Urinary bladder (tissue), 4 donors: ENCODE data around the gene PCBD2. TPM values are rescaled to one million over a fixed set of nuclear protein-coding genes. Genes with fewer than 3 reads are reported as not detected.

Source experiments
- DNase-seq: peaks from one replicate; pipeline ENCODE4 v3.0.0-alpha.2; 2015; ENCODE audit errors: extremely low spot score
- H3K27ac ChIP-seq: one replicate; pipeline ENCODE4 v1.5.1; 2013; ENCODE audit warnings: low read depth, mild to moderate bottlenecking, moderate library complexity
- H3K36me3 ChIP-seq: one replicate; pipeline ENCODE4 v1.6.1; 2013; ENCODE audit warnings: mild to moderate bottlenecking, moderate library complexity; ENCODE audit not compliant: insufficient read depth
- H3K4me1 ChIP-seq: one replicate; pipeline ENCODE4 v1.6.1; 2013; ENCODE audit warnings: mild to moderate bottlenecking, moderate library complexity; ENCODE audit not compliant: insufficient read depth
- H3K4me3 ChIP-seq: one replicate; pipeline ENCODE4 v1.5.1; 2013; ENCODE audit warnings: low read depth, low read length
- WGBS: extraction: QIAGEN DNeasy Blood & Tissue Kit; methylation state at CpG from one replicate; pipeline ENCODE4 v1.1.7; 2013; 5-methylcytosine and 5-hydroxymethylcytosine counted together
- polyA plus RNA-seq: library from polyadenylated mRNA; stranded (reverse); fragments of 200-250 nt; gene quantifications from one replicate; pipeline ENCODE4 v1.2.3, GENCODE V29; 2013
- total RNA-seq: library from RNA; depleted of rRNA; stranded (reverse); fragments of >200 nt; gene quantifications from one replicate; pipeline ENCODE4 v1.2.3, GENCODE V29; 2014
- donor health status: healthy with polysubstance abuse.
- donor health status: healthy.

Gene PCBD2
- total and polyA plus RNA-seq, 2 donors = 5.4 to 11.9 TPM

GRCh38 chr5:134949316-134949715 is 44.4 kb downstream of the PCBD2 start:
- Histone ChIP-seq H3K36me3 (no peaks in the 10 kb centered on the region), H3K27ac (no peak overlapping the region), H3K4me1 (no peaks in the 10 kb centered on the region), H3K4me3 (no peak overlapping the region)
- 68% methylated on average over 5 of the region's 5 CpGs for WGBS
- no peak for DNase-seq

GRCh38 chr5:134957920-134958608 is 53.1 kb downstream of the PCBD2 start:
- WGBS = 87% methylated on average over 4 of the region's 4 CpGs
- no peak overlapping the region for H3K4me3 ChIP-seq
- DNase-seq = no peak

DNA sequence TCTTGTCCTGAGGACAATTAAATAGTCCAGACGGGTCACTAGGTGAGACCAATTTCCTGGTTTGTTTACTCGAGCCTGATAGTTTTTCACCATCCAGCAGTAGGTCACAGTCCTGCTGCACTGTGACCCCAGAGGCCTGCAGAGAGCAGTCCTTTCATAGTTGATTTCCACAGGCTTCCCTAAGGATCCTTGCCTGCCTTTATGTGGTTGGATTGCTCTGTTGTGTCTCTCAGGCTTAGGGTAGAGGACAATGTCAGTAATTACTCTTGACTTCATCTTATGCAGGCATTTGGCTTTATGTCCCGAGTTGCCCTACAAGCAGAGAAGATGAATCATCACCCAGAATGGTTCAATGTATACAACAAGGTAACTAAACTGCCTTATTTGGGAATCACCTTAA is 53.8 kb downstream of the PCBD2 start:
- 53% methylated on average over 3 of the region's 3 CpGs for WGBS
- Histone ChIP-seq H3K27ac (no peak overlapping the region), H3K36me3 (peaks cover 2% of the 10 kb centered on the region), H3K4me1 (no peaks in the 10 kb centered on the region), H3K4me3 (no peak overlapping the region)
- DNase-seq = no peak

More at GRCh38 chr5:134957920-134958608, 53.1 kb downstream of the PCBD2 start:
- Histone ChIP-seq H3K4me1 (no peaks in the 10 kb centered on the region), H3K36me3 (peaks cover 2% of the 10 kb centered on the region), H3K27ac (no peak overlapping the region)

DNA sequence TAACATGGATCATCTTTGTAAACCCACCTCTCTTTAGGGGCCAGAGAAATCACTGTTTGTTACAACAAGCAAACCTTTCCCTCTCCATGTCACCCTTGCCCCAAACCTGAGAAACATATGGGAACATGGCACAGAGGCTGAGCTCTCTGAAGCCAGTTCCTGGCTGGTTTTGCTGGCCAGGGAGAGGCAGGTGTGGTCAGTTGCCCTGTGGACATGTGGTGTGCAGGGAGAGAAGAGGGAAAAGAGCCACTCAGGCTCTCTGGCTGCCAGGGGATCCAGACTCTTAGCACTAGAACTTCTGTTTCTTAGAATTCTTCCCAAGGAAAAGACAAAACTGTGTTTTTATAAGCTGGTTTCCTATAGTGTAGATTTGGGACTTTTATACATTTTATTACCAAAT is 58.2 kb downstream of the PCBD2 start:
- peaks cover 2% of the 10 kb centered on the region for H3K36me3 ChIP-seq

DNA sequence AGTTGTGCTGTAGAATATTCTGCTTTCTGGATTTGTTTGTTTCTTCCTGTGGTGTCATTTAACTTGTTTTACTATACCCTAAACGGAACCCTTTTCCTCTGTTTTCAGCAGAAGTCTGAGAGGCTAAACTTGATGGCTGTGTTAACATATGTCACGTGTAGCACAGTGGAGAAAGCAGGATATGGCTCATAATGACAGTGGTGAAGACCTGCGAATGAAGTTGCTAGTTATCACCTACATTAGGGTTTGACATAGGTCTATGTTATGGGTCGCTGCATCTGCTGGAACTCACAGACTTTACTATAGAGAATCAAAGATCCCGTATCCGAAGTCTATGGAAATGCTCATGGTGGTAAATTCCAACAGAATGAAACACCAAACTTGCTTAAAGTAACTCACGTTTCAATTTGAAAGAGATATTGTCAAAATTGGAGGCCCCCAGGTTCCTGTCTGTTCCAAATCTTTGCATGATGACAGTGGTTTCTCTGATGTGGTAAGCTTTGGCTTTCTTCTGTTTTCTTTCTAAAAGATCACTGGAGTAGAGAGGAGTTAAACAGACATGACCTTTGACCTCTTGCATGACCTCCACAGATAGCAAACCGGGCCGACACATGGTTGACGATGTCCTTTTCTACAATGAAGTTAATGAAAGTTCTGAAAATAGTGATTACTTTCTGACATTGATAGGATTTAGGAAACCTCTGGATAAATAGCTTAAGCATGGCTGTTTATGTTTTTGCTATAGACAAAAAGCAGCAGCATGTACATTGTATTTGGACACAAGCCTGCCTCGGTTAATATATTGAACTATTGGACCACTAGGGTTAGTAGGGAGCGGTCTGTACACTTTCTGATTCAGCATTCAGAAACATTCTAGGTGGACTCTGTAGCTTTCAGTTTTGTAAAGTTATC is 59.7 kb downstream of the PCBD2 start:
- DNase-seq = no peak
- 82% methylated on average over 12 of the region's 12 CpGs for WGBS

More for the DNA sequence above, 58.2 kb downstream of the PCBD2 start:
- no peaks in the 10 kb centered on the region for H3K4me1 ChIP-seq
- DNase-seq = no peak
- no peak overlapping the region for H3K4me3 ChIP-seq
- no peak overlapping the region for H3K27ac ChIP-seq

DNA sequence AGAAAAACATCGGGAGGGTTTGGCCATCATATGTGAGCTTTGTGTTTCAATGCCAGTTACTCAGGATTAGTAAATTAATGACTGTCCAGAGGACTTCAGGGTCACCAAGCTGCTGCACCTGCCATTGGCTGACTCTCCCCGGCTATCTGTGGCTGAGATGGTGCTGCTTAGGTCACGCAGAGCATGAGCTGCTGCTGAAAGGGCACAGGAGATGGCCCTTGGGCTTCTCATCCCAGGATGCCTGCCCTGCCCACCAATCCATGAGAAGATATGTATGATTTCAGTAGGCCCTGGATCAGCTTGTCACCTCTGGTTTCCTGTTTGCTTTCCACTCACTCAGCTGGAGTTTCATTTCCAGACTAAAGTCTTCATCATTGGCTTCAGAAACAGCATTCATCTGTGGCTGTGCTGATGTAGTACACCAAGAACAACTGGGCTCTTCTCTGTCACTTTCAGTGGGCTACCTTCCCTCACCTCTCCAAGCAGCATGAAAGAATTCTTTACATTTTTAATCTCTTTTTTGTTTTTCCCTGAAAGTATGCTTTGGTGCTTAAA is 60.4 kb downstream of the PCBD2 start:
- H3K4me3 ChIP-seq = no peak overlapping the region
- H3K4me1 ChIP-seq = no peaks in the 10 kb centered on the region
- peaks cover 2% of the 10 kb centered on the region for H3K36me3 ChIP-seq
- 88% methylated on average over 3 of the region's 3 CpGs for WGBS
- no peak for DNase-seq
- H3K27ac ChIP-seq = no peak overlapping the region

More for the DNA sequence above, 59.7 kb downstream of the PCBD2 start:
- H3K36me3 ChIP-seq = peaks cover 2% of the 10 kb centered on the region
- no peak overlapping the region for H3K27ac ChIP-seq
- H3K4me3 ChIP-seq = no peak overlapping the region
- no peaks in the 10 kb centered on the region for H3K4me1 ChIP-seq

DNA sequence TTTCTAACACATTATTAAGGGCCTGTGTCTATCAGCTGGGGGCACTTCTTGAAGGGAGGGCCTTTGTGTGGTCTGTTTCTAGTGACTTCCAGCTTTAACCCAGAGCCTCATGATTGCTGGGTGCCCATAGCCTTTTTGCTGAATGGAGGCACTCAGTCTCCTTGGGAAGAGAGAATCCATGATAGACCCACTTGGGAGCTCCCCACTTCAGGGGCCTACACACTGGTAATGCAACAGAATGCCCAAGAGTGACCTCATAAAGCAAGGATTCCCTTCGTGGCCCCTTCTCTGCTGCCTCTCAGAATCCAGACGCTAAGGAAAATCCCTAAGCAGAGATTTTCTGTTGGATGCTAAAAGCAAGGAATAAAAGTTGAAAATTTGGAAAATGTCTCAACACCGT is 62.7 kb downstream of the PCBD2 start, which contains the start of gene CATSPER3:
Gene CATSPER3, plus strand, starts transcription at position 301 of the 400 bp plus-strand sequence. Its CDS starts 85 bp downstream, at position 386.
- Histone ChIP-seq H3K4me1 (no peaks in the 10 kb centered on the region), H3K36me3 (no peaks in the 10 kb centered on the region), H3K27ac (no peak within 1 kb of the TSS), H3K4me3 (no peak within 1 kb of the TSS)
- no peak for DNase-seq
- 80% methylated on average over 3 of the region's 3 CpGs for WGBS

DNA sequence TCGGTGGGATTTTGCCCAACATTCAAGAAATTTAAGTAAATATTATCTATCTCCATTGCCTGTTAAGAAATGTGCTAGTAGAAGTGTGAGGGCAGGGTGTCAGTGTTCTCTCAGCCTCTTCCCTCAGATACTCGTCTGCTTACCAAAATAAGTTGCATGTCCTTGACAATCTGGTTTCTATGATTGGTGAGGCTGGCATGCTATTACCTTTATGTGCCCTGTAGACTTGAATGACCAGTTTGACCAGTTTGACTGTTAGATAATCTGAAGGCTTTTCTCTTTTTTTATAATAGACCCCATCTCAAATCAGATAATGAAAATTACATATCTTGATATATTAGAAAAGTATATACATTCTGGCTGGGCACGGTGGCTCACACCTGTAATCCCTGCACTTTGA is 63.1 kb downstream of the PCBD2 start:
- no peak for DNase-seq
- H3K4me3 ChIP-seq = no peak overlapping the region
- no peaks in the 10 kb centered on the region for H3K36me3 ChIP-seq
- H3K4me1 ChIP-seq = no peaks in the 10 kb centered on the region
- WGBS = 86% methylated on average over 3 of the region's 3 CpGs
- H3K27ac ChIP-seq = no peak overlapping the region

GRCh38 chr5:134969166-134969565 is 64.2 kb downstream of the PCBD2 start:
- Histone ChIP-seq H3K27ac (no peak overlapping the region), H3K4me3 (no peak overlapping the region), H3K4me1 (no peaks in the 10 kb centered on the region), H3K36me3 (no peaks in the 10 kb centered on the region)
- no peak for DNase-seq

DNA sequence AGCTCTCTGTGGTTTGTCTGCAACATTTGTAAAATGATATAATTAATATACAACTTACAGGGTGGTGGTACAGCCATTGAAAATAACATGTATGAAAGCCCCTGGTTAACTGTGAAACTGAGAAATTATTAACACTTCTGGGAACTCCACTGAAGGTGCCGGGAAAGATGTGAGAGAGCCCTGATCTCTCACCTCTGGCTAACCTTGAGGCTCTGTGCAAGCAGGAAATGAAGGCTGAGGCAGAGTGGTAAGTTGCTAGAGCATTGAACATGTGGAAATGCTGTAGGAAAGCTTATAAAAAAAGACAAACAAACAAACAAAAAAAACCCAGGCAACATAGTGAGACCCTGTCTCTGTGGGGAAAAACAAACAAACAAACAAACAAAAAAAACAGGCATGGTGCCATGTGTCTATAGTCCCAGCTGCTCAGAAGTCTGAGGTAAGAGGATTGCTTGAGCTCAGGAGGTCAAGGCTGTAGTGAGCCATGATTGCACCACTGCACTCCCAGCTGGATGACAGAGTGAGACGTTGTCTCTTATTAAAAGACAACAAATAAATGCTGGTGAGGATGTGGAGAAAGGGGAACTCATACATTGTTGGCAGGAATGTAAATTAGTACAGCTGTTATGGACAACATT is 70.3 kb downstream of the PCBD2 start:
- Histone ChIP-seq H3K4me1 (no peaks in the 10 kb centered on the region), H3K27ac (no peak overlapping the region), H3K36me3 (no peaks in the 10 kb centered on the region), H3K4me3 (no peak overlapping the region)
- 50% methylated on average over 2 of the region's 2 CpGs for WGBS
- no peak for DNase-seq

GRCh38 chr5:134975843-134976242 is 70.9 kb downstream of the PCBD2 start:
- no peak overlapping the region for H3K4me3 ChIP-seq
- no peak overlapping the region for H3K27ac ChIP-seq
- H3K4me1 ChIP-seq = no peaks in the 10 kb centered on the region
- no peak for DNase-seq
- H3K36me3 ChIP-seq = no peaks in the 10 kb centered on the region

GRCh38 chr5:134976841-134977240 is 71.9 kb downstream of the PCBD2 start:
- Histone ChIP-seq H3K4me1 (no peaks in the 10 kb centered on the region), H3K27ac (no peak overlapping the region), H3K36me3 (no peaks in the 10 kb centered on the region), H3K4me3 (no peak overlapping the region)
- WGBS = 97% methylated on average over 1 of the region's 1 CpG
- DNase-seq = no peak

DNA sequence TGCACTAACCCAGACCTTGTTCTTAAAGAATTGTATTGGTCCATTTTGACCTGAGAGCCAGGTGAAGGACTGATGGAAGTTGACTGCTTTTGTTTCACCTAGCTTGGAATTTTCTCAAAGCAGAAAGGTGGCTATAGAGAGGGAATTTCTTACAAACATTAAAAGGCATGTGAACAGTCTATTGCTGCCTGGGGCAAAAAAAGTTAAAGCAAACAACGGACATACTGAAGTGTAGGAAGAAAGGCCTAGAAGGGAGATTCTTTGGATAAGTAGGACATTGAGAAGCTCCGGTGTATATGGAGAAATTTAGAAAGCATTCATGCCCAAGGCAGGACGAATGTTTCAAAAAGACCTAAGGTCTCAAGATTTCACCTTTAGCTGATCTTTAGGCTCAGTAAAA is 74.5 kb downstream of the PCBD2 start:
- no peak overlapping the region for H3K27ac ChIP-seq
- 93% methylated on average over 3 of the region's 3 CpGs for WGBS
- no peak for DNase-seq
- H3K4me1 ChIP-seq = no peaks in the 10 kb centered on the region
- no peaks in the 10 kb centered on the region for H3K36me3 ChIP-seq
- no peak overlapping the region for H3K4me3 ChIP-seq
